ENCODE measurements around the gene SLC16A10.

Gene SLC16A10

DNA sequence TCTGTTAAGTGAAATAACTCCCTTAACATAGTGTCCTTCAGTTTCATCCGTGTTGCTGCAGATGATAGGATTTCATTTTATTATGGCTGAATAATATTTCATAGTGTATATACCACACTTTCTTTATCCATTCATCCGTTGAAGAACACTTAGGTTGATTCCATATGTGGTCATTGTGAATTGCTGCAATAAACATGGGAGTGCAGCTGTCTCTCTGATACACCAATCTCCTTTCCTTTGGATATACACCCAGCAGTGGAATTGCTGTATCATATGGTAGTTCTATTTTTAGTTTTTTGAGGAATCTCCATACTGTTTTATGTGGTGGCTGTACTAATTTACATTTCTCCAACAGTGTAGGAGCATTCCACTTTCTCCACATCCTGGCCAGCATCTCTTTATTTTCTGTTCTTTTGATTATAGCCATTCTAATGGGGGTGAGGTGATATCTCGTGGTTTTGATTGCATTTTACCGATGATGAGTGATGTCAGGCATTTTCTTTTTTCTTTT lies 193.2 kb downstream of the SLC16A10 start:
- CTCF ChIA-PET = interaction anchor here (1.1 to 1.2 kb wide), 2 partner anchors 18 to 22 kb away, joined by 3 to 5 read pairs; a partner anchor contains a TSS
- TF ChIP-seq CTCF (IDR thresholded peaks at IDR 0.05; ENCODE audit: insufficient read depth, low read length, missing control alignments) = no peak
- no peak overlapping the region for H3K4me3 ChIP-seq (ENCODE audit: low read depth, low read length)
- DNase-seq (ENCODE audit: low read depth, low spot score) = no peak
- POLR2A ChIA-PET = no interaction called here
